HG03469 (cell line): ENCODE measurements around the gene COL8A1.
A peak's percentile ranks its signal among the peaks of the same experiment; 100 is the strongest.
"Not testable (repeated sequence)": the region's sequence is repeated elsewhere in the genome, so short reads cannot be mapped to it uniquely, and the experiment has no call there.

Experiments
- ATAC-seq: cut with Tn5 transposase; IDR thresholded peaks from one replicate; pipeline ENCODE4 v1.9.1; 2021; ENCODE audit warnings: mild to moderate bottlenecking, moderate library complexity, moderate number of reproducible peaks; ENCODE audit not compliant: unreplicated experiment

The COL8A1 gene

DNA sequence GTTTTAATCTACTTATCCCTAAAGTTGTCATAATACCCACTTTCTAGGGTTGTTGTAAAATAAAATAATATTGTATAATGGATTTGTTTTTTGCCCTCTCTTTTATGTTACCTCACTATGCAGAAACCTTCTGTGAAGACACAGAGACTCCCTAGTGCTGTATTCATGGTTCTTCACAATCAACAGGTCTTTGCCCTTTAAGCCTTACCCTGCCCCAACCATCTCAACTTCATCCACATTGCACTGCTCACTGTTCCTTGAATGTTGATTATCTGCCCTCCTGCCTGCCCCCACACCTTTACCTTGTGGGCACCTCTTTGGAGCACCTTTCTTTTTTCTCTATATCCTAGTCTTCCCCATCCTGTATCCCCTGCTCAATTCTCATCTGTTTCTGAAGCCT, 200.4 kb downstream of the COL8A1 start:
- no peak for ATAC-seq

DNA sequence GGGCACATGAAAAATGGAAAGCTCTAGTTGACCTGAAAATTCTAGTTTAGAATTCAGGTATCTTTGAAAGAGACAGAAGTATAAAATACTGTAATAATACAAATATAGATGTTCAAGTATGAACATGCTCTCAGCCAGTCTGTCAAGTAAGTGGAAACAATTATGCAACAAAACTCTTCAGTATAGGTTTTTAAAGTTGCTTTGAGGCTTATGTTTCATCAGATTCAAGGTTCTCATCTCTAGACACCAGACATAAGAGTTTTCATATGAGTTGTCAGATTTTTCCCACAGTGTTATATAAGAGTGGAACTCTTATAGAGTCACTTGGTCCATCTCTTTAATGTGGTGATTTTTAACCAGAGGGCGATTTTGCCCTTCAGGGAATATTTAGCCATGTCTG, 201.2 kb downstream of the COL8A1 start:
- ATAC-seq, result no peak

DNA sequence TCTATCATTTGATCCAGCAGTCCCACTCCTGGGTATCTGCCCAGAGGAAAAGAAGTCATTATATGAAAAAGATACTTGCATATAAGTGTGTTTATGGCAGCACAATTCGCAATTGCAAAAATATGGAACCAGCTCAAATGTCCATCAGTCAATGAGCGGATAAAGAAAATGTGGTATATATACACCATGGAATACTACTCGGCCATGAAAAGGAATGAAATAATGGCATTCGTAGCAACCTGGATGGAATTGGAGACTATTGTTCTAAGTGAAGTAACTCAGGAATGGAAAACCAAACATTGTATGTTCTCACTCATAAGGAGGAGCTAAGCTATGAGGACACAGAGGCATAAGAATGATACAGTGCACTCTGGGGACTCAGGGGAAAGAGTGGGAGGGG, 203.6 kb downstream of the COL8A1 start:
- not testable (repeated sequence) for ATAC-seq

DNA sequence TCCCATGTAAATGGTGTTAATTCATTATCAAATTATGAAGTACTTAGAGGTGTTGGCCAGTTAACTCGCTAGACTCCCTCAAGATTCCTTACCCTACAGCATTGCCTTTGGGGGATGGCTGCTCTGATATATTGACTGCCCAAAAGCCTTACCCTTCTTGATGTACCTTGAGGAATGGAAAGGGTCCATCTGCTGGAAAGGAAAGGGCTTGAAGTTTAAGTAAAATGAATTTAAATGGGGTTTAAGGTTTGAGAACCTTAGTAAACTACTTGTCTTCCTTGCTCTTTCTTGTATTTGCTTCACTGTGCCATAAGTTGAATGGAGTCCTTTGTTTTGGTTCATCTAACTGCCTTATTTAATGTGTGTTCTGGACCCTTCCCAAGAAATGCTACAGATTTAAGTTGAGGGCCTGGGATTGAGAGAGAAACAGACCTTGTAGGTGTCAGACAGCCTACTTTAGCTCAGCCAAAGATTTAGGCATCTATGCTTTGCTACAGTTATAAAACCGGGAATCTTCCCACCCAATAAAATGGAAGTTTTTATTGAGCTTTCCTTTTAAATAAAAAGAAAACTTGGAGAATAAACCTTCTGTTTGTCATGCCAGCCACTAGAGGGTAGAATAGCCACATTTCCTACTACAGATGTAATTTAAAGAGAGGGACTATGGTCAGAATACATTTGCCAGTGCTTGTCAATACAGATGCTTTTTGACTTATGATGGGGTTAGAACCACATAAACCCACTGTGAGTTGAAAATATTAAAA, 204.6 kb downstream of the COL8A1 start:
- peak; percentile 38 for ATAC-seq

DNA sequence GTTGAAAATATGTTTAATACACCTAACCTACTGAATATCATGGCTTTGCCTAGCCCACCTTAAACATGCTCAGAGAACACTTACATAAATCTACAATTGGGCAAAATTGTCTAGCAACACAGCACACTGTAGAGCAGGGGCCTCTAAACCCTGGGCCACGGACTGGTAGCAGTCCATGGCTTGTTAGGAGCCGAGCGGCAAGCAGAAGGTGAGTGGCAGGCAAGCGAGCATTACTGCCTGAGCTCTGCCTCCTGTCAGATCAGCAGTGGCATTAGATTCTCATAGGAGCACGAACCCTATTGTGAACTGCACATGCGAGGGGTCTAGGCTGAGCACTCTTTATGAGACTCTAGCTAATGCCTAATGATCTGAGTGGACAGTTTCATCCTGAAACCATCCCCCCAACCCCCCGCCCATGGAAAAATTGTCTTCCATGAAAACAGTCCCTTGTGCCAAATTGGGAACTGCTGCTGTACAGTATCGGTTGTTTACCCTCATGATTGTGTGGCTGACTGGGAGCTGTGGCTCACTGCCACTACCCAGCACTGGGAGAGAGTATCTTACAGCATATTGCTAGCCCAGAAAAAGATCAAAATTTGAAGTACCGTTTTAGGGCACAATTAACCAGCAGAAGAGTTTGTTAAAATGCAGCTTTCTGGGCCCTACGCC, 205.3 kb downstream of the COL8A1 start:
- ATAC-seq, result no peak

DNA sequence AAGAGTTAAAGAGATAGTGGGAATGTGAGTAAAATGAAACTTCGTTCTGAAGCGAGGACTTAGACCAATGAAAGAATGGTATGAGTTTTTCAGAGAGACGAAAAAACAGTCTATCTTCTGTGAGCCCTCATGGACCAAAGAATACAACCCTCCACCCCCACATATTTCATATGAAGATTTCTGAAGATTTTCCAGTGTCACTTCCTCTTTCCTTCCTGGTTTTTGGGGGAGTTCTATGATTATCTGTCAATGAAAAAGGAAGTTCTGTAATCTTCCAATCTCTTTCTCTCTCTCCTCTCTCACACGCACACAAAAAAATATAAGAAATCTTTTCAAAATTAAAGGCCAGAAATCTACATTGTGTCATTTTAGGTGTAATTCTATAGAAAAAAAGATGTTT, 206.9 kb downstream of the COL8A1 start:
- ATAC-seq, result no peak

DNA sequence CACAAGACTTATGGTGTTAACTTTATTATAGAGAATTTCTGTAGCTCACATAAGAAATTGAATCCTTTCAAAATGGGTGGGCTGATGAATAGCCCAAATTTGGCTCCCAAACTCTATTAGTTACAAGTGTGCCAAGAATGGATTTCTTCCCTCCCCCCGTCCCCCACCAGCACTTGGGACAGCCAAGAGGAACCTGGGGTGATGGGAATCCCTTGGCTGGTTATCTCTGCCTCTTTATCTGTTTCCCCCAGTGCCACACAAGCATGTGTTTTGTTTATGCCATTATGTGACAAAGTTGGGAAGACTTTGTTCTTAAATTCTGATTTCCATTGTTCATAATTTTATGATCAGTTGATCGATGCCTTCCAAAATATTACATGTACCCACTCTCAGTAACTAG, 207.6 kb downstream of the COL8A1 start:
- ATAC-seq, result no peak

DNA sequence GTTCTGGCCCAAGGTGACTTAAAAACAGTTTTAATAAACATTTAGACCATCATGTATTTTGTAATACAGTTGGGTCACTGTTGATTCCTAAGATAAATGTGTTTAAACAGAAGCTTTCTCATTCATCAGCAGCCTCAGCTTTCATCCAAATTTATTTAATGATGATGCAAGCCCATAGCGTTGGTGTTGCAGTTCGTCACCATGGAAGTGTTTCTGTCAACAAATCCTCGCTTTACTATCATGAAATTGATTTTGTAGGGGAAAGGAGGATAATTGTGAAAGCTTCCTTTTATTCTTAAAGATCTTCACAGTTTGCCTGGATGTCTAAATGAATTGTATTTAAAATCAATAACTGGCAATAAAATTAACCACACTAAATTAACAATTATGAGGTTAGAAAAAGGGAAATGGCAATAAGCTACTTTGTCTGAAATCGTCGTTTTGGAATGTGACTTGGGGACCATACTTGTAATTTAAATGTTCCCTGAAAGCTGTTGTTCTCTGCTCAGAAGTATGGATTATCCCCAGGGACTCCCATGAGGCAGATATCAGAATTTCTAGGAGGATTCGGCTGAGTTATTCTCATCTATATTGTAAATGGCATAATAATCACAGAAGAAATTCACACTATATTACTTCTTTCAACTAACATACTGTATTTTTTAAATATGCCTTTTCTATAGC, 208.2 kb downstream of the COL8A1 start:
- ATAC-seq, result no peak

DNA sequence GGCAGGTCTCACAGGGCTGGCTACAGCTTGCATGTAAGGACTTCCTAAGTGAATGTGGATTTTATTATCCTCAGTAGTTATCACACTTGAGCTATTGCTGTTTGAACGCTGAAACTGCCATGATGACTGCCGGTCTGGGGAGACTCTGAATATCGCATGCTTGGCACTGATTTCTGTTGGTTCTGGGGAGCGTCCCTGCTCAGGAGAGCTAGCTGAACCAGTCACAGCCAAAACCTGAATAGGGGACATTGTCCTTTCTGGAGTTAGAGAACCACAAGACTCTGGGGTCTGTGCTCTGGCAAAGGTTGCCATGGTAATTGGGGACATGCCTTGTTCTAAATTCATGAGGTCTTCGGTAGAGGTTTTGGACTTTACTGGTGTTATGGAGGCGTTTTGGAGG, 210.0 kb downstream of the COL8A1 start:
- ATAC-seq, result no peak
